Islet precursor cell (in vitro differentiated cells): ENCODE results near the gene FAM187B.

Experiments used
- DNase-seq: peaks from one replicate; pipeline ENCODE4 v3.0.0-alpha.2; 2018

FAM187B gene

GRCh38 chr19:35228177-35228930 lies at the start of gene FAM187B:
FAM187B (minus strand) TSS chr19:35228739; CDS start chr19:35228680, 59 bp downstream.
- peak; percentile 40 for DNase-seq

GRCh38 chr19:35276706-35277281 lies 48.3 kb upstream of the FAM187B start:
- no peak for DNase-seq

GRCh38 chr19:35274323-35274722 lies 45.8 kb upstream of the FAM187B start:
- no peak for DNase-seq

GRCh38 chr19:35273686-35274259 lies 45.2 kb upstream of the FAM187B start:
- DNase-seq, result no peak

- DNase-seq, result no peak
These were observed 44.6 kb upstream of the FAM187B start for GRCh38 chr19:35272954-35273649.

- DNase-seq, result no peak
These were observed 43.7 kb upstream of the FAM187B start for GRCh38 chr19:35272122-35272719.

GRCh38 chr19:35271546-35271945 lies 43.0 kb upstream of the FAM187B start:
- DNase-seq, result no peak

GRCh38 chr19:35270381-35270811 lies 41.9 kb upstream of the FAM187B start:
- no peak for DNase-seq

GRCh38 chr19:35269438-35270117 lies 41.0 kb upstream of the FAM187B start:
- peak; percentile 96 for DNase-seq

GRCh38 chr19:35268536-35269437 lies 40.2 kb upstream of the FAM187B start, which contains the start of gene USF2:
USF2 (plus strand) TSS chr19:35268962; CDS start chr19:35269102, 140 bp downstream.
- DNase-seq, result peak; percentile 77

GRCh38 chr19:35267818-35268535 lies 39.4 kb upstream of the FAM187B start:
- DNase-seq, result peak; percentile 71

- DNase-seq, result peak; percentile 59
These were observed 38.8 kb upstream of the FAM187B start for GRCh38 chr19:35267353-35267817.

- DNase-seq, result peak; percentile 51
These were observed 38.2 kb upstream of the FAM187B start for GRCh38 chr19:35266520-35267352.

- peak; percentile 32 for DNase-seq
These were observed 37.5 kb upstream of the FAM187B start for GRCh38 chr19:35265900-35266519.

GRCh38 chr19:35265126-35265899 lies 36.8 kb upstream of the FAM187B start:
- DNase-seq, result peak; percentile 51

- DNase-seq, result peak; percentile 41
These were observed 36.0 kb upstream of the FAM187B start for GRCh38 chr19:35264268-35265125.
